Measurements from ENCODE around the gene HSD17B3. TPM values are rescaled to one million over a fixed set of nuclear protein-coding genes. Genes with fewer than 3 reads are reported as not detected.
A peak's percentile ranks its signal among the peaks of the same experiment; 100 is the strongest.

HSD17B3 gene
- total and polyA plus RNA-seq, 3 experiments from 2014 or later, result 0.35 to 0.42 TPM; not detected in 1

DNA sequence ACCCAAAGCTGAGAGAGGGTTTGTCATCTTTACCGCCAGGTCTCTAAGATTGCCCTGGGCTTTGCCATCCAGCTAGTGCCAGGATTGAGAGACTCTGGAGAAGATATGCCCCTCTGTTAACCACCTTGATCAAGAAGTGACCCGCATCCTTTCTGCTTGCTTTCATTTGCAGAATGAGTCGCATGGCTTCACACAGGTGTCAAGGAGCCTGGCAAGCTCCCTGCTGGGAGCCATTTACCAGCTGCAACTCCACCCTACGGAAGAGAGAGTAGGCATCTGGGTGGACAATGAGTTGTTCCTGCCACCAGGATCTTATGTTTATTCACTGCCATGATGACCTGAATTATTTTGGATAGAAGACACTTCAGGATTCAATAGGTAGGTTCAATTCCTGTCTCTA is 43.0 kb downstream of the HSD17B3 start:
- ChIA-PET POLR2A (no interaction called here), CTCF (no interaction called here)
- no peak for DNase-seq
- Mint-ChIP-seq H3K4me3 (no peak overlapping the region), H3K4me1 (peaks cover 0 to 5% (median 0%) of the 10 kb centered on the region in 3 donors), H3K27me3 (peaks cover 8 to 56% of the 10 kb centered on the region in 2 donors), H3K27ac (no peak overlapping the region), H3K9me3 (no peaks in the 10 kb centered on the region), H3K36me3 (no peaks in the 10 kb centered on the region)
- no peak overlapping the region for H3K4me3 ChIP-seq (ENCODE audit: low read length)
- no peaks in the 10 kb centered on the region for H3K36me3 ChIP-seq (ENCODE audit: insufficient read depth, low read length)
- H3K27ac ChIP-seq (ENCODE audit: low read depth, low read length), result no peak overlapping the region
- no peaks in the 10 kb centered on the region for H3K9me3 ChIP-seq (ENCODE audit: low read length)
- H3K4me1 ChIP-seq (ENCODE audit: insufficient read depth, low read length), result no peaks in the 10 kb centered on the region
- H3K27me3 ChIP-seq (ENCODE audit: insufficient read depth, low read length, poor library complexity, severe bottlenecking), result no peaks in the 10 kb centered on the region

DNA sequence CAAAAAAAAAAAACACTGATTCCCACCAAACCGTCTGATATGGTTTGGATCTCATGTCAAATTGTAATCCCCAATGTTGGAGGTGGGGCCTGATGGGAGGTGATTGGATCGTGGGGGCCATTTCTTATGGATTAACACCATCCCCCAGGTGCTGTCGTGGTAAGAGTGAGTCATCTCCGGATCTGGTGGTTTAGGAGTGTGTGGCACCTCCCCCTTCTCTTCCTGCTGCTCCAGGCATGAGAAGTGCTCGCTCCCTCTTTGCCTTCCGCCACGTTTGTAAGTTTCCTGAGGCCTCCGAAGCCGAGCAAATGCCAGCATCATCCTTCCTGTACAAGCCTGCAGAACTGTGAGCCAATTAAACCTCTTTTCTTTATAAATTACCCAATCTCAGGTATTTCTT is 45.2 kb downstream of the HSD17B3 start:
- ChIA-PET CTCF (no interaction called here), POLR2A (no interaction called here)
- Histone ChIP-seq H3K4me3 (ENCODE audit: low read length) (no peak overlapping the region), H3K9me3 (ENCODE audit: low read length) (no peaks in the 10 kb centered on the region), H3K27me3 (ENCODE audit: insufficient read depth, low read length, poor library complexity, severe bottlenecking) (no peaks in the 10 kb centered on the region), H3K27ac (ENCODE audit: low read depth, low read length) (no peak overlapping the region), H3K36me3 (ENCODE audit: insufficient read depth, low read length) (no peaks in the 10 kb centered on the region), H3K4me1 (ENCODE audit: insufficient read depth, low read length) (no peaks in the 10 kb centered on the region)
- DNase-seq, result no peak
- peaks cover 0 to 5% (median 0%) of the 10 kb centered on the region in 3 donors for H3K4me1 Mint-ChIP-seq
- H3K27me3 Mint-ChIP-seq, result peaks cover 5 to 58% of the 10 kb centered on the region in 2 donors
- no peaks in the 10 kb centered on the region for H3K36me3 Mint-ChIP-seq
- H3K4me3 Mint-ChIP-seq, result no peak overlapping the region
- H3K27ac Mint-ChIP-seq, result peak overlapping the region in 1 of 8 donors; percentile 11
- H3K9me3 Mint-ChIP-seq, result no peaks in the 10 kb centered on the region

DNA sequence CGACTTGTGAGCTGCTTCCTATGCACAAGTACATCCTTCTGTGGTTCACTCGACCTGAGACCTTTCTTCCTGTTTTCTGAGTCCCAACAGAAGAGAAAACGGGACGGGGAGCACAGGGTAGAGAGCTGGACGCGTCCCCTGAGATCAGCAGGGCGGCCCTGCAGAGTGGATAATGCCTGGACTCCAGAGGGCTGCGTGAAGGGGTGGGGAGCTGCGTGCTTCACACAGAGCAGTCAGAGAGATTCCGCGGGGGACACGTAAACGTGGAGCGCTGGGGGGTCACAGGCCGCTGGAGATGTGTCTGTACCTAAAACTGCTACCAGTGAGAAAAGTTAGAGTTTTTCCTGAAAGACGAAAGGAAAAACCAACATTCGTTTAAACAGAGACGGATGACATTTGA is 46.3 kb downstream of the HSD17B3 start:
- CTCF ChIA-PET, result no interaction called here
- POLR2A ChIA-PET, result no interaction called here

DNA sequence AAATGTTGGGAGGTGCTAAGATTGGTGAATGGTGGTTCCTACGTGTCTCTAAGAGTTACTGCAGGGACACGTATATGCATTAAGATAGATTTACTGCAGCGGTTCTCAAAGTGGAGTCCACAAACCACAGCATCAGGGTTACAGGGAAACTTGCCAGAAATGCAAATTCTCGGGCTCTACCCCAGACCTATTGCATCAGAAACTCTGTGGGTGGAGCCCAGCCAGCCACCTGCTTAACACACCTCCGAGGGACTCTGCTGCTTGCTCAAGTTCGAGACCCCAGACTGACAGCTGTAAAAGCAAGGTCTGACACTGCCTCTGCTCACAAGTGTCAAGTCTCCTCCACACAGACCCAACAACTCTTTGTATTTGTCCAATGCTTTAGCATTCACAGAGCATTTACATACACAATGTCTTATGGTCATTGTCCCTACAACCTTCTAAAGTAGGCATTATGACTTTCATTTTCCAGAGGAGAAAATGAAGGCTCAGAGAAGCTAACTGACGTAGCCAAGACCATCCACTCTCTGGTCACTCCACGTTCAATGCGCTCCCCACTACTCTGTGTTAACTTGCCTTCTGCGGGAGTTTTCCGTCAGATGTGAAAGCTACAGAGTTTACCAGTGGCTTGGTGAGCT is 48.8 kb downstream of the HSD17B3 start:
- H3K27me3 ChIP-seq (ENCODE audit: insufficient read depth, low read length, poor library complexity, severe bottlenecking), result no peaks in the 10 kb centered on the region
- no peaks in the 10 kb centered on the region for H3K9me3 Mint-ChIP-seq
- ChIA-PET CTCF (no interaction called here), POLR2A (no interaction called here)
- peaks cover 0 to 5% (median 0%) of the 10 kb centered on the region in 3 donors for H3K4me1 Mint-ChIP-seq
- no peak overlapping the region for H3K4me3 Mint-ChIP-seq
- H3K27ac Mint-ChIP-seq, result no peak overlapping the region
- H3K4me1 ChIP-seq (ENCODE audit: insufficient read depth, low read length), result no peaks in the 10 kb centered on the region
- no peaks in the 10 kb centered on the region for H3K36me3 ChIP-seq (ENCODE audit: insufficient read depth, low read length)
- H3K9me3 ChIP-seq (ENCODE audit: low read length), result no peaks in the 10 kb centered on the region
- H3K4me3 ChIP-seq (ENCODE audit: low read length), result no peak overlapping the region
- peaks cover 5 to 48% of the 10 kb centered on the region in 2 donors for H3K27me3 Mint-ChIP-seq
- no peak for DNase-seq
- H3K36me3 Mint-ChIP-seq, result no peaks in the 10 kb centered on the region
- no peak overlapping the region for H3K27ac ChIP-seq (ENCODE audit: low read depth, low read length)

More for the DNA sequence above, 46.3 kb downstream of the HSD17B3 start:
- Histone ChIP-seq H3K27me3 (ENCODE audit: insufficient read depth, low read length, poor library complexity, severe bottlenecking) (no peaks in the 10 kb centered on the region), H3K4me1 (ENCODE audit: insufficient read depth, low read length) (no peaks in the 10 kb centered on the region), H3K4me3 (ENCODE audit: low read length) (no peak overlapping the region), H3K9me3 (ENCODE audit: low read length) (no peaks in the 10 kb centered on the region), H3K36me3 (ENCODE audit: insufficient read depth, low read length) (no peaks in the 10 kb centered on the region), H3K27ac (ENCODE audit: low read depth, low read length) (no peak overlapping the region)
- H3K36me3 Mint-ChIP-seq, result no peaks in the 10 kb centered on the region
- DNase-seq, result no peak
- peaks cover 5 to 51% of the 10 kb centered on the region in 2 donors for H3K27me3 Mint-ChIP-seq
- no peaks in the 10 kb centered on the region for H3K9me3 Mint-ChIP-seq
- H3K4me1 Mint-ChIP-seq, result peaks cover 0 to 5% (median 0%) of the 10 kb centered on the region in 3 donors
- no peak overlapping the region for H3K27ac Mint-ChIP-seq
- H3K4me3 Mint-ChIP-seq, result no peak overlapping the region

DNA sequence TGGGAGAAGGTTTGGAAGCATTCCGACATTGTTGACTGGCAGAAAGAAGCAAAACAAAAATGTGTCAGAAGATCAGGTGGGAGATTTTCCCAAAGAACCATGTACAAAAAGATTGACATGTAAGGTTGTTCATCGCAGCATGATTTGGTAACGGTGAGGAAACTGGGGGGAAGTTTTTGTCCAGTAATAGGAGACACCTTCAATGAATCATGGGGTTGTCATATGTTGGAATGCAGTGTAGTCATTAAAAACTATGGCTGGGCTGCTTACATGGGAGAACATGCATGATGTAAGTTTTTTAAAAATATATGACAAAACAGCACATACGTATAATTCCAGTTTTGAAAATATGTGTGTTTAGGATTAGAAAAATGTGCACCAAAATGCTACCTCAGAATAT is 50.5 kb downstream of the HSD17B3 start:
- Histone ChIP-seq H3K4me1 (ENCODE audit: insufficient read depth, low read length) (no peaks in the 10 kb centered on the region), H3K27me3 (ENCODE audit: insufficient read depth, low read length, poor library complexity, severe bottlenecking) (no peaks in the 10 kb centered on the region), H3K36me3 (ENCODE audit: insufficient read depth, low read length) (no peaks in the 10 kb centered on the region), H3K9me3 (ENCODE audit: low read length) (no peaks in the 10 kb centered on the region), H3K27ac (ENCODE audit: low read depth, low read length) (no peak overlapping the region), H3K4me3 (ENCODE audit: low read length) (no peak overlapping the region)
- no peaks in the 10 kb centered on the region for H3K4me1 Mint-ChIP-seq
- H3K4me3 Mint-ChIP-seq, result no peak overlapping the region
- H3K36me3 Mint-ChIP-seq, result no peaks in the 10 kb centered on the region
- peaks cover 5 to 36% of the 10 kb centered on the region in 2 donors for H3K27me3 Mint-ChIP-seq
- no peak overlapping the region for H3K27ac Mint-ChIP-seq
- ChIA-PET CTCF (no interaction called here), POLR2A (no interaction called here)
- no peaks in the 10 kb centered on the region for H3K9me3 Mint-ChIP-seq
- DNase-seq, result no peak

GRCh38 chr9:96249746-96250145 is 52.2 kb downstream of the HSD17B3 start:
- no peaks in the 10 kb centered on the region for H3K9me3 Mint-ChIP-seq
- no peaks in the 10 kb centered on the region for H3K4me1 Mint-ChIP-seq
- no peaks in the 10 kb centered on the region for H3K36me3 ChIP-seq (ENCODE audit: insufficient read depth, low read length)
- no peak for DNase-seq
- no peak overlapping the region for H3K4me3 ChIP-seq (ENCODE audit: low read length)
- POLR2A ChIA-PET, result no interaction called here
- peaks cover 2% of the 10 kb centered on the region for H3K27me3 ChIP-seq (ENCODE audit: insufficient read depth, low read length, poor library complexity, severe bottlenecking)
- no peak overlapping the region for H3K4me3 Mint-ChIP-seq
- no peaks in the 10 kb centered on the region for H3K9me3 ChIP-seq (ENCODE audit: low read length)
- peaks cover 7 to 33% of the 10 kb centered on the region in 2 donors for H3K27me3 Mint-ChIP-seq
- no peak overlapping the region for H3K27ac Mint-ChIP-seq
- no peak overlapping the region for H3K27ac ChIP-seq (ENCODE audit: low read depth, low read length)
- no peaks in the 10 kb centered on the region for H3K36me3 Mint-ChIP-seq
- H3K4me1 ChIP-seq (ENCODE audit: insufficient read depth, low read length), result no peaks in the 10 kb centered on the region
- CTCF ChIA-PET, result interaction anchor here (0.6 kb wide), 1 partner anchor 8 kb away, joined by 3 read pairs; no protein-coding TSS in a partner anchor

- no peaks in the 10 kb centered on the region for H3K36me3 ChIP-seq (ENCODE audit: insufficient read depth, low read length)
- no peak overlapping the region for H3K4me3 Mint-ChIP-seq
- ChIA-PET CTCF (interaction anchor here (1.0 to 1.5 kb wide), 2 partner anchors 36 to 71 kb away, joined by 3 read pairs; no protein-coding TSS in a partner anchor), POLR2A (no interaction called here)
- H3K27ac ChIP-seq (ENCODE audit: low read depth, low read length), result no peak overlapping the region
- no peaks in the 10 kb centered on the region for H3K9me3 ChIP-seq (ENCODE audit: low read length)
- H3K27me3 Mint-ChIP-seq, result peaks cover 24 to 49% of the 10 kb centered on the region in 2 donors
- H3K36me3 Mint-ChIP-seq, result no peaks in the 10 kb centered on the region
- H3K9me3 Mint-ChIP-seq, result peaks cover 0 to 2% (median 0%) of the 10 kb centered on the region in 5 donors
- no peak overlapping the region for H3K27ac Mint-ChIP-seq
- no peak for DNase-seq
- peaks cover 24% of the 10 kb centered on the region for H3K27me3 ChIP-seq (ENCODE audit: insufficient read depth, low read length, poor library complexity, severe bottlenecking)
- peaks cover 5% of the 10 kb centered on the region for H3K4me1 ChIP-seq (ENCODE audit: insufficient read depth, low read length)
- H3K4me1 Mint-ChIP-seq, result peaks cover 5 to 13% (median 12%) of the 10 kb centered on the region in 3 donors
- H3K4me3 ChIP-seq (ENCODE audit: low read length), result no peak overlapping the region
Measured at GRCh38 chr9:96246267-96246671, 55.7 kb downstream of the HSD17B3 start.

GRCh38 chr9:96245399-96245798 is 56.6 kb downstream of the HSD17B3 start:
- Histone ChIP-seq H3K36me3 (ENCODE audit: insufficient read depth, low read length) (no peaks in the 10 kb centered on the region), H3K27ac (ENCODE audit: low read depth, low read length) (no peak overlapping the region), H3K4me3 (ENCODE audit: low read length) (no peak overlapping the region), H3K4me1 (ENCODE audit: insufficient read depth, low read length) (peaks cover 11% of the 10 kb centered on the region), H3K9me3 (ENCODE audit: low read length) (no peaks in the 10 kb centered on the region), H3K27me3 (ENCODE audit: insufficient read depth, low read length, poor library complexity, severe bottlenecking) (peaks cover 26% of the 10 kb centered on the region)
- Mint-ChIP-seq H3K36me3 (no peaks in the 10 kb centered on the region), H3K4me1 (peaks cover 14 to 22% (median 20%) of the 10 kb centered on the region in 3 donors), H3K27me3 (peaks cover 33 to 57% of the 10 kb centered on the region in 2 donors), H3K4me3 (no peak overlapping the region), H3K27ac (no peak overlapping the region), H3K9me3 (peaks cover 0 to 2% (median 0%) of the 10 kb centered on the region in 5 donors)
- ChIA-PET POLR2A (no interaction called here), CTCF (interaction anchor here (1.5 to 1.6 kb wide), 2 partner anchors 11 to 35 kb away, joined by 3 to 4 read pairs; no protein-coding TSS in a partner anchor)
- DNase-seq, result no peak

Data from CD8-positive, alpha-beta memory T cell (primary cell).